Fibroblast of the aortic adventitia (primary cell): ENCODE data around the gene ANO6. TPM values are rescaled to one million over a fixed set of nuclear protein-coding genes. Genes with fewer than 3 reads are reported as not detected.

Experiments
- DNase-seq: peaks from one replicate; pipeline ENCODE4 v3.0.0-alpha.2; 2010; ENCODE audit warnings: low read depth
- H3K4me3 ChIP-seq: 2 replicates; pipeline ENCODE4 v1.5.1; 2011; ENCODE audit warnings: low read depth, mild to moderate bottlenecking, control low read depth, low read length, moderate library complexity
- CTCF ChIP-seq: IDR thresholded peaks from 2 replicates; pipeline ENCODE4 v1.5.1; 2011; ENCODE audit warnings: mild to moderate bottlenecking, low read length, control low read depth, inconsistent platforms; ENCODE audit not compliant: insufficient read depth
- total RNA-seq: library from RNA; depleted of rRNA; stranded (reverse); fragments of >200 nt; gene quantifications from 2 replicates; pipeline ENCODE4 v1.2.3, GENCODE V29; 2012; ENCODE audit warnings: low replicate concordance

ANO6 gene
- total RNA-seq, 1 donor: 81.2 TPM

GRCh38 chr12:45285717-45286116, 69.8 kb downstream of the ANO6 start:
- no peak overlapping the region for H3K4me3 ChIP-seq
- no peak for TF ChIP-seq CTCF
- no peak for DNase-seq

- no peak for DNase-seq
- H3K4me3 ChIP-seq: no peak overlapping the region
- no peak for TF ChIP-seq CTCF
Observed at GRCh38 chr12:45286621-45287020, 70.7 kb downstream of the ANO6 start.

- DNase-seq: no peak
- no peak for TF ChIP-seq CTCF
- no peak overlapping the region for H3K4me3 ChIP-seq
Observed at GRCh38 chr12:45289245-45290215, 73.6 kb downstream of the ANO6 start.

GRCh38 chr12:45290216-45290605, 74.3 kb downstream of the ANO6 start:
- DNase-seq: peak; percentile 77
- no peak overlapping the region for H3K4me3 ChIP-seq
- TF ChIP-seq CTCF: no peak

- DNase-seq: no peak
- H3K4me3 ChIP-seq: no peak overlapping the region
- no peak for TF ChIP-seq CTCF
Observed at GRCh38 chr12:45291518-45291917, 75.6 kb downstream of the ANO6 start.

GRCh38 chr12:45292486-45293195, 76.7 kb downstream of the ANO6 start:
- DNase-seq: no peak
- TF ChIP-seq CTCF: no peak
- no peak overlapping the region for H3K4me3 ChIP-seq
